Activated T-cell treated with anti-CD3 and anti-CD28 coated beads for 24 hours (primary cell): ENCODE measurements around the gene CT45A8.
"Not testable (repeated sequence)": the region's sequence is repeated elsewhere in the genome, so short reads cannot be mapped to it uniquely, and the experiment has no call there.

Experiments
- DNase-seq: peaks from one replicate; pipeline ENCODE4 v3.0.0-alpha.2; 2020; ENCODE audit warnings: low read depth

Gene CT45A8, protein sequence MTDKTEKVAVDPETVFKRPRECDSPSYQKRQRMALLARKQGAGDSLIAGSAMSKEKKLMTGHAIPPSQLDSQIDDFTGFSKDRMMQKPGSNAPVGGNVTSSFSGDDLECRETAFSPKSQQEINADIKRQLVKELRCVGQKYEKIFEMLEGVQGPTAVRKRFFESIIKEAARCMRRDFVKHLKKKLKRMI

DNA sequence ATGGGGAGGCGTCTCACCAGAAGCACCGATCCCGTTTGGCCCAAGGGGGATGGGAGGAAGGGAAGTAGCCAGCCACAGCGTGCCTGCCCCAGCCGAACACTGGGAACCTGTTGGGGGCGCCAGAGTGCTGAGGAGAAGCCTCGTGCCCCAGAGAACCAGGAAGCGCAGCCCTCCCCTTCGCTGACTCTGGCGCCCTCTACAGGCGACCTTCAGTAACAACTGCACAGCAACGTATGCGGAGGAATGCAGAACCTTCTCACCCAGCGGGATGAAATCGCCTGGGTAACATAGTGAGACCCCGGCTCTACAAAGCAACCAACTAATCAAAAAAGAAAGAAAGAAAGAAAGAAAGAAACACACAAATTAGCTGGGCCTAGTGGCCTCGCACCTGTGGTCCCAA lies at the start of gene CT45A8:
CT45A8 (minus strand) TSS at position 101 of the 400 bp plus-strand sequence. CDS start 3,755 bp downstream, outside the sequence.
- DNase-seq: not testable (repeated sequence)

GRCh38 chrX:135893294-135893817 lies 39.0 kb upstream of the CT45A8 start, which contains the start of the genes CT45A10 and SAGE1:
Gene CT45A10, minus strand, starts transcription at chrX:135893444. Its CDS starts 8,100 bp downstream, at chrX:135885344.
Gene SAGE1, plus strand, starts transcription at chrX:135893716. Its CDS starts 2,527 bp downstream, at chrX:135896243.
- no peak for DNase-seq

DNA sequence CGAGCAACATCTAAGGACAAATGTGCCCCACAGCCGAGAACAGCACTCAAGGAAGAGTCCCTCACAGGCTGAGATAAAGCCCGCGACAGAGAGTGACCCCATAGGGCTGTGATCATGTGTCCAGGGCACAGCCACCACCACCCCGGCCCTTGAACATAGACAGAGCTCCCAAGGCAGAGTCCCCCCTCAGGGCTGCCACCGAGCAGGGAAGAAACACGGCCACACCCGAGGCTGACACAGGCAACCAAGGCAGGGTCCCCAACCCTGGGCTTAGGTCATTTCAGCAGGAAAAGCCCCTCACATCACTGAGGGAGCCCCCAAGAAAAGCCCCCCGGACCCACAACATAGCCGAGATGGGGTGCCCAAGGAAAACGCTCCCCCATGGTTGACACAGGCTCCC lies 38.4 kb upstream of the CT45A8 start:
- DNase-seq: no peak

- no peak for DNase-seq
Observed at GRCh38 chrX:135890087-135890585, 35.8 kb upstream of the CT45A8 start.

GRCh38 chrX:135888976-135889375 lies 34.6 kb upstream of the CT45A8 start:
- DNase-seq: peak; percentile 4

GRCh38 chrX:135888230-135888629 lies 33.9 kb upstream of the CT45A8 start:
- not testable (repeated sequence) for DNase-seq

DNA sequence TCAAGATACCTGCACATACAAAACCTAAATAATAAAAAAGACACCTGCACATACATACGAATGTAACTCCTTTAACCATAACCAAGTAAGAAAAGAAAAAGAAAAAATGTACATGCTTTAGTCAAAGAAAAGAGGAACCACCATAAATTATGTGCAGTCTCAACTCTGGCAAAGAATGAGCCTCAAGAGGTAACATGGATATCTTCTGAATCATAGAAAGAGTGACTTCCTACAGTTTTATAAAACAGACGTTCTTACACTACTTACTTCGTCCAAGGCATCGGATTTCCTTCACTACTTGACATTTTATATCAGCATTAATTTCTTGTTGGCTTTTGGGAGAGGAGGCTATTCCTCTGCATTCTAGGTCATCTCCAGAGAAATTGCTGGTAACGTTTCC lies 28.4 kb upstream of the CT45A8 start:
- not testable (repeated sequence) for DNase-seq

GRCh38 chrX:135871712-135872111 lies 17.4 kb upstream of the CT45A8 start, which contains the start of gene CT45A9:
Gene CT45A9, minus strand, starts transcription at chrX:135871812. Its CDS starts 3,751 bp downstream, at chrX:135868061.
- not testable (repeated sequence) for DNase-seq

DNA sequence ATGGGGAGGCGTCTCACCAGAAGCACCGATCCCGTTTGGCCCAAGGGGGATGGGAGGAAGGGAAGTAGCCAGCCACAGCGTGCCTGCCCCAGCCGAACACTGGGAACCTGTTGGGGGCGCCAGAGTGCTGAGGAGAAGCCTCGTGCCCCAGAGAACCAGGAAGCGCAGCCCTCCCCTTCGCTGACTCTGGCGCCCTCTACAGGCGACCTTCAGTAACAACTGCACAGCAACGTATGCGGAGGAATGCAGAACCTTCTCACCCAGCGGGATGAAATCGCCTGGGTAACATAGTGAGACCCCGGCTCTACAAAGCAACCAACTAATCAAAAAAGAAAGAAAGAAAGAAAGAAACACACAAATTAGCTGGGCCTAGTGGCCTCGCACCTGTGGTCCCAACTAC lies 17.2 kb downstream of the CT45A8 start, which contains the start of gene CT45A7:
CT45A7 (minus strand) TSS at position 101 of the 400 bp plus-strand sequence. CDS start 3,747 bp downstream, outside the sequence.
- not testable (repeated sequence) for DNase-seq

DNA sequence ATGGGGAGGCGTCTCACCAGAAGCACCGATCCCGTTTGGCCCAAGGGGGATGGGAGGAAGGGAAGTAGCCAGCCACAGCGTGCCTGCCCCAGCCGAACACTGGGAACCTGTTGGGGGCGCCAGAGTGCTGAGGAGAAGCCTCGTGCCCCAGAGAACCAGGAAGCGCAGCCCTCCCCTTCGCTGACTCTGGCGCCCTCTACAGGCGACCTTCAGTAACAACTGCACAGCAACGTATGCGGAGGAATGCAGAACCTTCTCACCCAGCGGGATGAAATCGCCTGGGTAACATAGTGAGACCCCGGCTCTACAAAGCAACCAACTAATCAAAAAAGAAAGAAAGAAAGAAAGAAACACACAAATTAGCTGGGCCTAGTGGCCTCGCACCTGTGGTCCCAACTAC lies 34.4 kb downstream of the CT45A8 start, which contains the start of gene CT45A2:
CT45A2 (minus strand) TSS at position 101 of the 400 bp plus-strand sequence. CDS start 3,747 bp downstream, outside the sequence.
- not testable (repeated sequence) for DNase-seq

DNA sequence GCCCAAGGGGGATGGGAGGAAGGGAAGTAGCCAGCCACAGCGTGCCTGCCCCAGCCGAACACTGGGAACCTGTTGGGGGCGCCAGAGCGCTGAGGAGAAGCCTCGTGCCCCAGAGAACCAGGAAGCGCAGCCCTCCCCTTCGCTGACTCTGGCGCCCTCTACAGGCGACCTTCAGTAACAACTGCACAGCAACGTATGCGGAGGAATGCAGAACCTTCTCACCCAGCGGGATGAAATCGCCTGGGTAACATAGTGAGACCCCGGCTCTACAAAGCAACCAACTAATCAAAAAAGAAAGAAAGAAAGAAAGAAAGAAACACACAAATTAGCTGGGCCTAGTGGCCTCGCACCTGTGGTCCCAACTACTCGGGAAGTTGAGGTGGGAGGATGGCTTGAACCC lies 51.7 kb downstream of the CT45A8 start, which contains the start of gene CT45A6:
CT45A6 (minus strand) TSS at position 101 of the 400 bp plus-strand sequence. CDS start 3,794 bp downstream, outside the sequence.
- not testable (repeated sequence) for DNase-seq
